ENCODE data around the gene LDAH. TPM values are rescaled to one million over a fixed set of nuclear protein-coding genes. Genes with fewer than 3 reads are reported as not detected.

Gene LDAH
- total and polyA plus RNA-seq, 10 of the 15 experiments (the other 5 are each of a cell fraction or from before 2014, with no cell fraction given), result 17.9 to 44.7 (median 30.0) TPM

GRCh38 chr2:20687260-20687832, 135.6 kb downstream of the LDAH start (continued):
- TF ChIP-seq PRDM15 (CRISPR knock-in tag; IDR thresholded peaks at IDR 0.05), result no peak
- no peak for TF ChIP-seq FOXK2 (IDR thresholded peaks at IDR 0.05)
- TF ChIP-seq RB1 (IDR thresholded peaks at IDR 0.05; ENCODE audit: borderline replicate concordance), result no peak
- no peak for TF ChIP-seq CHD2 (IDR thresholded peaks at IDR 0.05; ENCODE audit: borderline replicate concordance, low read depth, low read length)

GRCh38 chr2:20684581-20685063, 138.3 kb downstream of the LDAH start:
- RAD21 ChIA-PET (ENCODE audit: unreplicated experiment), result interaction anchor here (1.1 kb wide), 1 partner anchor 278 kb away, joined by 3 read pairs; no protein-coding TSS in a partner anchor
- Histone ChIP-seq H3K9ac (ENCODE audit: control insufficient read depth, insufficient read depth, low read length) (no peak overlapping the region), H3K4me2 (ENCODE audit: control insufficient read depth, insufficient read depth) (no peak overlapping the region), H3K4me3 (no peak overlapping the region), H3K27ac (ENCODE audit: control insufficient read depth, insufficient read depth) (no peak overlapping the region), H3K4me1 (ENCODE audit: control insufficient read depth, insufficient read depth, low read length) (no peaks in the 10 kb centered on the region), H4K20me1 (ENCODE audit: control insufficient read depth, insufficient read depth) (no peaks in the 10 kb centered on the region), H3K9me3 (replicated peaks; ENCODE audit: control insufficient read depth, insufficient read depth, low read length) (no peaks in the 10 kb centered on the region), H3K27me3 (replicated peaks in 1 of 2; ENCODE audit: control insufficient read depth in 2 of 2, insufficient read depth in 2 of 2, low read length in 1 of 2) (no peaks in the 10 kb centered on the region), H3K36me3 (ENCODE audit: control insufficient read depth in 2 of 2, insufficient read depth in 2 of 2, low read length in 1 of 2) (peaks cover 0 to 4% of the 10 kb centered on the region in 2 experiments; a peak in 3 of 4 replicates), H3K79me2 (ENCODE audit: control insufficient read depth, insufficient read depth, low read length) (no peaks in the 10 kb centered on the region), H2AFZ (ENCODE audit: control insufficient read depth, low read depth, low read length) (no peak overlapping the region)
- TF ChIP-seq CHD2 (IDR thresholded peaks at IDR 0.05; ENCODE audit: borderline replicate concordance, low read depth, low read length) (no peak), GABPA (IDR thresholded peaks at IDR 0.05; ENCODE audit: low read depth) (no peak), POLR2AphosphoS2 (IDR thresholded peaks at IDR 0.05; ENCODE audit: low read depth, low read length) (no peak), SMAD5 (IDR thresholded peaks at IDR 0.05; ENCODE audit: low read depth) (no peak), BHLHE40 (IDR thresholded peaks at IDR 0.05; ENCODE audit: borderline replicate concordance in 1 of 2, low read depth in 2 of 2, low read length in 1 of 2) (no peak), CHD4 (IDR thresholded peaks at IDR 0.05) (no peak), NRF1 (conservative IDR thresholded peaks at IDR 0.05; ENCODE audit: low read depth, low read length) (no peak), IRF3 (IDR thresholded peaks at IDR 0.05) (no peak)
- WGBS (ENCODE audit: insufficient coverage, insufficient replicate concordance, low lambda C conversion rate, missing lambda C conversion rate), result 98% methylated on average over 6 of the region's 6 CpGs
- CTCF ChIA-PET, result interaction anchor here (1.0 to 1.5 kb wide), 4 partner anchors 8 to 279 kb away, joined by 3 to 4 read pairs (median 3); no protein-coding TSS in a partner anchor
- SMC1A ChIA-PET (ENCODE audit: uncharacterized antibody, unreplicated experiment), result interaction anchor here (1.1 to 1.4 kb wide), 2 partner anchors 19 to 74 kb away, joined by 3 read pairs; no protein-coding TSS in a partner anchor
- no peak for FAIRE-seq
- intact Hi-C loops (cut with micrococcal nuclease; ENCODE audit: unreplicated experiment) (no loop called here), in situ Hi-C loops (cut with MboI) (no loop called here)
- POLR2A ChIA-PET, result no interaction called here
- no peak for DNase-seq (ENCODE audit: low read depth, low spot score)
- no peak for ATAC-seq
- BruUV-seq (replicated peaks), result no TSS peak

Data from GM12878 (cell line).